HepG2 (cell line): ENCODE data around the gene CTNND1. TPM values are rescaled to one million over a fixed set of nuclear protein-coding genes. Genes with fewer than 3 reads are reported as not detected.

ENCODE experiments used
- ATF1 ChIP-seq: IDR thresholded peaks from 2 replicates; pipeline ENCODE4 v1.6.1; 2016; ENCODE audit warnings: mild to moderate bottlenecking, control low read depth
- ATF2 ChIP-seq: sonication (generic); formaldehyde crosslinking; IDR thresholded peaks from 2 replicates; pipeline ENCODE4 v1.4.0; 2020; ENCODE audit warnings: missing genetic modification reagents
- CSRNP1 ChIP-seq: sonication (generic); formaldehyde crosslinking; IDR thresholded peaks from 2 replicates; pipeline ENCODE4 v1.8.1; 2023; ENCODE audit warnings: mild to moderate bottlenecking, missing genetic modification reagents
- ESRRA ChIP-seq: sonication (generic); formaldehyde crosslinking; IDR thresholded peaks from 2 replicates; pipeline ENCODE4 v1.5.1; 2020; ENCODE audit warnings: mild to moderate bottlenecking, low read depth, missing genetic modification reagents
- HIC2 ChIP-seq: sonication (generic); formaldehyde crosslinking; IDR thresholded peaks from 2 replicates; pipeline ENCODE4 v1.9.0; 2022; ENCODE audit warnings: low read depth, missing genetic modification reagents
- MTERF4 ChIP-seq: sonication (generic); formaldehyde crosslinking; IDR thresholded peaks from 2 replicates; pipeline ENCODE4 v1.8.0; 2023; ENCODE audit warnings: mild to moderate bottlenecking, missing genetic modification reagents
- POLR2AphosphoS5 ChIP-seq: IDR thresholded peaks from 2 replicates; pipeline ENCODE4 v1.6.1; 2012; ENCODE audit warnings: low read depth, low read length
- SMC3 ChIP-seq: IDR thresholded peaks from 2 replicates; pipeline ENCODE4 v1.6.1; 2011; ENCODE audit warnings: low read length, improper control_type of control experiment
- TEAD2 ChIP-seq: sonication (generic); formaldehyde crosslinking; IDR thresholded peaks from 2 replicates; pipeline ENCODE4 v1.9.0; 2021; ENCODE audit warnings: missing genetic modification reagents
- THAP8 ChIP-seq: sonication (generic); formaldehyde crosslinking; IDR thresholded peaks from 2 replicates; pipeline ENCODE4 v1.5.1; 2020; ENCODE audit warnings: missing genetic modification reagents, mild to moderate bottlenecking, borderline replicate concordance
- TP53 ChIP-seq: sonication (generic); formaldehyde crosslinking; conservative IDR thresholded peaks from 2 replicates; pipeline ENCODE4 v1.4.0; 2020; ENCODE audit warnings: missing genetic modification reagents
- ZFP41 ChIP-seq: sonication (generic); formaldehyde crosslinking; IDR thresholded peaks from 2 replicates; pipeline ENCODE4 v1.4.0; 2020; ENCODE audit warnings: mild to moderate bottlenecking, missing genetic modification reagents, borderline replicate concordance
- ZHX2 ChIP-seq, 2 experiments: sonication (generic) in 1 of 2; formaldehyde crosslinking in 1 of 2; IDR thresholded peaks; 2 replicates each; pipeline versions ENCODE4 v1.6.1 to v1.9.0; 2014 to 2022; ENCODE audit warnings: antibody characterized with exemption in 1 of 2, borderline replicate concordance in 1 of 2, inconsistent platforms in 1 of 2, low read depth in 1 of 2, missing genetic modification reagents in 1 of 2
- ZNF235 ChIP-seq: sonication (generic); formaldehyde crosslinking; IDR thresholded peaks from 2 replicates; pipeline ENCODE4 v1.8.1; 2023; ENCODE audit warnings: mild to moderate bottlenecking, missing genetic modification reagents, borderline replicate concordance
- ZNF331 ChIP-seq: sonication (generic); formaldehyde crosslinking; IDR thresholded peaks from 2 replicates; pipeline ENCODE4 v1.4.0; 2020; ENCODE audit warnings: missing genetic modification reagents
- polyA plus RNA-seq, 8 experiments: library from polyadenylated mRNA; depleted of rRNA in 3 of 8; stranded (reverse) in 7 of 8; unstranded in 1 of 8; fragments of >200 nt; fragmentation: Illumina TruSeq in 4 of 8; extraction: Trizol in 4 of 8; gene quantifications; 2 replicates each; pipeline versions ENCODE4 v1.2.1 to v1.2.3, GENCODE V29; 2011 to 2016; ENCODE audit warnings: low read depth in 4 of 8, missing spikeins in 1 of 8, mixed read lengths in 1 of 8; ENCODE audit not compliant: insufficient read depth in 1 of 8
- total RNA-seq, 5 experiments: library from RNA; depleted of rRNA; stranded (reverse); fragments of >200 nt; fragmentation: Illumina TruSeq; extraction: Trizol; gene quantifications; 2 replicates each; pipeline ENCODE4 v1.2.3, GENCODE V29; 2016; ENCODE audit warnings: low read depth in 1 of 5

Gene CTNND1
- total and polyA plus RNA-seq, 2 of the 13 experiments (the other 11 are each of a cell fraction or from before 2014, with no cell fraction given): 117 to 128 TPM

- TF ChIP-seq ATF1 (CRISPR knock-in tag) (peak; percentile 64; the same call in 1 of the 2 replicates), SMC3 (no peak), POLR2AphosphoS5 (peak; percentile 93), ESRRA (CRISPR knock-in tag) (no peak), ATF2 (peak; percentile 95), ZNF331 (CRISPR knock-in tag) (peak; percentile 68), TEAD2 (CRISPR knock-in tag) (no peak), CSRNP1 (CRISPR knock-in tag) (no peak), THAP8 (no peak), TP53 (CRISPR knock-in tag) (no peak), MTERF4 (CRISPR knock-in tag) (no peak), ZNF235 (CRISPR knock-in tag) (no peak), HIC2 (CRISPR knock-in tag) (no peak), ZHX2 (IDR thresholded peaks at IDR 0.05; ENCODE audit: low read depth) (peak; percentile 54; the same call in 1 of the 2 replicates), ZHX2 (CRISPR knock-in tag; IDR thresholded peaks at IDR 0.05; ENCODE audit: borderline replicate concordance) (no peak), ZFP41 (CRISPR knock-in tag) (no peak)
Observed at GRCh38 chr11:57761301-57762234, at the start of gene CTNND1 (continued).
